OCI-LY7 (cell line): Measurements from ENCODE around the gene SERPINF2.

Experiments
- EZH2phosphoT487 ChIP-seq: fragments of 200-600 bp; sonication (generic); IDR thresholded peaks from 2 replicates; pipeline ENCODE4 v1.6.1; 2018; ENCODE audit warnings: low read depth, borderline replicate concordance, mild to moderate bottlenecking, mixed run types, antibody characterized with exemption, low read length, moderate library complexity, mixed read lengths
- TF ChIP-seq, protein P1 (sequence below): fragments of 200-600 bp; sonication (generic); conservative IDR thresholded peaks from 2 replicates; pipeline ENCODE4 v1.5.1; 2014; ENCODE audit warnings: mild to moderate bottlenecking, antibody characterized with exemption, low read length, moderate library complexity, mixed read lengths

GRCh38 chr17:1765576-1765975 lies 22.9 kb downstream of the SERPINF2 start:
- TF ChIP-seq, protein P1, sequence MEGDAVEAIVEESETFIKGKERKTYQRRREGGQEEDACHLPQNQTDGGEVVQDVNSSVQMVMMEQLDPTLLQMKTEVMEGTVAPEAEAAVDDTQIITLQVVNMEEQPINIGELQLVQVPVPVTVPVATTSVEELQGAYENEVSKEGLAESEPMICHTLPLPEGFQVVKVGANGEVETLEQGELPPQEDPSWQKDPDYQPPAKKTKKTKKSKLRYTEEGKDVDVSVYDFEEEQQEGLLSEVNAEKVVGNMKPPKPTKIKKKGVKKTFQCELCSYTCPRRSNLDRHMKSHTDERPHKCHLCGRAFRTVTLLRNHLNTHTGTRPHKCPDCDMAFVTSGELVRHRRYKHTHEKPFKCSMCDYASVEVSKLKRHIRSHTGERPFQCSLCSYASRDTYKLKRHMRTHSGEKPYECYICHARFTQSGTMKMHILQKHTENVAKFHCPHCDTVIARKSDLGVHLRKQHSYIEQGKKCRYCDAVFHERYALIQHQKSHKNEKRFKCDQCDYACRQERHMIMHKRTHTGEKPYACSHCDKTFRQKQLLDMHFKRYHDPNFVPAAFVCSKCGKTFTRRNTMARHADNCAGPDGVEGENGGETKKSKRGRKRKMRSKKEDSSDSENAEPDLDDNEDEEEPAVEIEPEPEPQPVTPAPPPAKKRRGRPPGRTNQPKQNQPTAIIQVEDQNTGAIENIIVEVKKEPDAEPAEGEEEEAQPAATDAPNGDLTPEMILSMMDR, result no peak
- TF ChIP-seq EZH2phosphoT487, result no peak
